ENCODE data around the gene TFCP2L1.

GRCh38 chr2:121244616-121245015 is 40.4 kb downstream of the TFCP2L1 start:
- TF ChIP-seq POLR2A (IDR thresholded peaks at IDR 0.05; ENCODE audit: low read depth) (no peak), EP300 (IDR thresholded peaks at IDR 0.05) (no peak)
- TF ChIP-seq, protein P1, sequence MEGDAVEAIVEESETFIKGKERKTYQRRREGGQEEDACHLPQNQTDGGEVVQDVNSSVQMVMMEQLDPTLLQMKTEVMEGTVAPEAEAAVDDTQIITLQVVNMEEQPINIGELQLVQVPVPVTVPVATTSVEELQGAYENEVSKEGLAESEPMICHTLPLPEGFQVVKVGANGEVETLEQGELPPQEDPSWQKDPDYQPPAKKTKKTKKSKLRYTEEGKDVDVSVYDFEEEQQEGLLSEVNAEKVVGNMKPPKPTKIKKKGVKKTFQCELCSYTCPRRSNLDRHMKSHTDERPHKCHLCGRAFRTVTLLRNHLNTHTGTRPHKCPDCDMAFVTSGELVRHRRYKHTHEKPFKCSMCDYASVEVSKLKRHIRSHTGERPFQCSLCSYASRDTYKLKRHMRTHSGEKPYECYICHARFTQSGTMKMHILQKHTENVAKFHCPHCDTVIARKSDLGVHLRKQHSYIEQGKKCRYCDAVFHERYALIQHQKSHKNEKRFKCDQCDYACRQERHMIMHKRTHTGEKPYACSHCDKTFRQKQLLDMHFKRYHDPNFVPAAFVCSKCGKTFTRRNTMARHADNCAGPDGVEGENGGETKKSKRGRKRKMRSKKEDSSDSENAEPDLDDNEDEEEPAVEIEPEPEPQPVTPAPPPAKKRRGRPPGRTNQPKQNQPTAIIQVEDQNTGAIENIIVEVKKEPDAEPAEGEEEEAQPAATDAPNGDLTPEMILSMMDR (IDR thresholded peaks at IDR 0.05), result no peak

All from esophagus muscularis mucosa (tissue), 4 donors.